Fibroblast of skin of scalp (primary cell): ENCODE measurements around the gene IFNA10. TPM values are rescaled to one million over a fixed set of nuclear protein-coding genes. Genes with fewer than 3 reads are reported as not detected.
"Not testable (repeated sequence)": the region's sequence is repeated elsewhere in the genome, so short reads cannot be mapped to it uniquely, and the experiment has no call there.

ENCODE experiments used
- DNase-seq: peaks from one replicate; pipeline ENCODE4 v3.0.0-alpha.2; 2013
- polyA plus RNA-seq, 2 experiments: library from polyadenylated mRNA; unstranded; fragments of 120-200 nt; gene quantifications; one replicate each; pipeline ENCODE4 v1.2.1, GENCODE V29; 2013; ENCODE audit not compliant: insufficient read length in 2 of 2

IFNA10 gene
- polyA plus RNA-seq (2013, experiment 1 of 2; ENCODE audit: insufficient read length) = not detected
- not detected for polyA plus RNA-seq (2013, experiment 2 of 2; ENCODE audit: insufficient read length)

- not testable (repeated sequence) for DNase-seq
These were observed at the start of gene IFNA10 for GRCh38 chr9:21207043-21207442. Gene IFNA10, minus strand, starts transcription at chr9:21207143. Its CDS starts 46 bp downstream, at chr9:21207097.

GRCh38 chr9:21255538-21256212 is 48.7 kb upstream of the IFNA10 start:
- DNase-seq = no peak

DNA sequence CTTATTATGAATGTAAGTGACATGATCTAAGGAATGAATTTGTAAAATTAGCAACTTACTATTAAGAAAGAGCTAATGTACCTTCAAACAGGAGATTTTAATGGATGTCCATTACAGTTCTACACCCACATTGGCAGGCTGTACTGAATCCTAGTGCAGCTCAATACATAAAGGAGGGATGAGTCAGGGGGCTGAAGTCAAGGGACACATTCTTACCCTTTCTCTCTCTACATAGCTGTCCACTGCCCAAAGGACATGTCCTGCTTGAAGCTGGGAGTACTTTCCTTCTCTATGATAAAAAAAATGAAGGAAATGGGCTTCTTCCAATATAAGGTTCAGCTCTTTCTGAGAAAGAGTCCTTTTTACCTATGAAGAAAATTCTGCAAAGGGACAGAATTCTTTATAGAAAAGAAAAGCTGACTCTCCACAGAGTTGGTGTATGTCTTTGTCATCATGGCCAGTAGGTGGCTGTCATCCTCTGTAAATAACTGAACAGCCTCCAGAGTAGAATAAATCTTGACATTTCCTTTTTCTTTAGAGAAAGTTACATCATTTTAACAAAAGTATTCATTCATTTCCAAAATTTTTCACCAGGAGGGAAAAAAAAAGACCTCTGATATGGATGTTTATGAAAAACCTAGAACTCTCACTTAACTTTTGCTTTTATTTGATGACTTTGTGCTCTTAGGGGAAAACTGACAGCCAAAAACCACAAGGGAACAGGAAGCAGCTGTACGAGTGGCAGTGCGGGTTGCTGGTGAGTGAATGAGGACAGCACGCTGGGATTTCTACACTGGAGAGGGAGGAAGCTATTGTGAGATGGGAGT is 46.0 kb upstream of the IFNA10 start:
- peak; percentile 41 for DNase-seq

- DNase-seq = no peak
These were observed 44.7 kb upstream of the IFNA10 start for GRCh38 chr9:21251638-21252037.

DNA sequence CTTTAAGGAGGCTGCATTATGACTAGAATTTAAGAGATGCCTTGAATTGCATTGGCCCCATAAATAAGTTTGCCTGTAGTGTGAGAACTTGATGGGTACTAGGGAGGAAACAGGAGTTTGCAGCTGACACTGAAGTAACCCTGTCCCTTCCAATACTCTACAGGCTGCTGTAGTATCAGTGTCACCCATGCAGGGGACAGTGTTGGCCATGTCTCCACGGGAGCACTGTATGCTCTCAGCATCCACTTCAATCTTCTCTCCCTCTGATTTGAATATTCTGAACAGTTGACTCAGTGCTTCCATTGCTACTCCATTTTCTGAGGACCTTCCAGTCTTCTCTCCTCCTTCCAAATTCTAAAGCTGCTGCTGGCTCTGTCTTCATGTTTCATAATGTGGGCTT is 44.2 kb upstream of the IFNA10 start:
- DNase-seq = no peak

DNA sequence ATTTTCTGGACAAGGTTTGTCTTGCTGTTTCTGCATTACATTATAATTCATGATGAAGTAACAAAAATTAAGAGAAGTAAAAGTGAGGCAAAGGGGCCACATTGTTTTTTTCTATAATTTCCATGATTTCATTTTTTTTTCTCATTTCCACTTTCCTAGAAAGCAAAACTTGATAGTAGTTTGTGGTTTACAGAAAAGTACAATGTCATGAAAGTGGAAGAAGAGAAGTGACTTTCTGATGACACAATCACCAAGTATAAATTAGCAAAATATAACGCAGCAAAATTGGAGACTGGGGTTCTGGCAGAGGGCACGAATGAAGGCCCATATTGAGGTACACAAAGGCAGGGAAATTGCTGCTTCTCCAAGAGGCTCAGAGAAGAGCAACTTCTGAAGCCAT is 37.9 kb upstream of the IFNA10 start:
- no peak for DNase-seq

GRCh38 chr9:21239911-21240310 is 33.0 kb upstream of the IFNA10 start, which contains the start of gene IFNA14:
Gene IFNA14, minus strand, starts transcription at chr9:21240005. Its CDS starts 70 bp downstream, at chr9:21239935.
- no peak for DNase-seq

GRCh38 chr9:21236360-21236714 is 29.4 kb upstream of the IFNA10 start:
- DNase-seq = not testable (repeated sequence)

- peak; percentile 26 for DNase-seq
These were observed 28.8 kb upstream of the IFNA10 start for GRCh38 chr9:21235468-21236359.

GRCh38 chr9:21234153-21234687 is 27.3 kb upstream of the IFNA10 start:
- no peak for DNase-seq

GRCh38 chr9:21233258-21233657 is 26.3 kb upstream of the IFNA10 start:
- no peak for DNase-seq

- DNase-seq = no peak
These were observed 21.2 kb upstream of the IFNA10 start, which contains the start of gene IFNA17 for GRCh38 chr9:21228122-21228521. Gene IFNA17, minus strand, starts transcription at chr9:21228222. Its CDS starts 49 bp downstream, at chr9:21228173.

GRCh38 chr9:21217211-21217610 is 10.3 kb upstream of the IFNA10 start, which contains the start of gene IFNA16:
Gene IFNA16, minus strand, starts transcription at chr9:21217311. Its CDS starts 6 bp downstream, at chr9:21217305.
- DNase-seq = not testable (repeated sequence)

- DNase-seq = not testable (repeated sequence)
These were observed 6.7 kb upstream of the IFNA10 start for GRCh38 chr9:21213411-21214326.

- not testable (repeated sequence) for DNase-seq
These were observed 5.2 kb upstream of the IFNA10 start for GRCh38 chr9:21212160-21212559.

DNA sequence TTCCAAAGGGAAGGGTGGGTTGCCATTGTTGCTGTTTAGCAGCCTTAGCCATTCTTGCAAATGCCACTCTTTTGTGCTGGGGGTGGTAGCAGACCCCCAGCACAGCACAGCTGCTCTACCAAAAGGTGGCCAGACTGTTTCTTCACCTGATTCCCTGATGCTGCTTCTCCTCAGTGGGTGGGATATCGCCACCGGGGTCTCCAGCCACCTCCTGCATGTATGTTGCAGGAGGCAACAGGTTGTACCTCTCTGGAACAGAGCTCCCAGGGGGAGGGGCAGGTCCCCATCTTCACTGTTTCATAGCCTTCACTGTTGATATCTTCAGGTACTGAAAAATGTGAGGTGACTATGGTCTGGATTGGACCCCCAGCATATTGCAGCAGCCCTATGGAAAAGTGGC is 3.8 kb upstream of the IFNA10 start:
- not testable (repeated sequence) for DNase-seq

GRCh38 chr9:21210311-21210710 is 3.4 kb upstream of the IFNA10 start:
- no peak for DNase-seq

GRCh38 chr9:21205204-21205603 is 1.7 kb downstream of the IFNA10 start:
- no peak for DNase-seq

GRCh38 chr9:21202105-21202504 is 4.8 kb downstream of the IFNA10 start, which contains the start of gene IFNA7:
Gene IFNA7, minus strand, starts transcription at chr9:21202205. Its CDS starts 40 bp downstream, at chr9:21202165.
- not testable (repeated sequence) for DNase-seq

- peak; percentile 5 for DNase-seq
These were observed 11.8 kb downstream of the IFNA10 start for GRCh38 chr9:21194867-21195776.
